HG02798 (cell line): ENCODE results near the gene TBP.

Experiments
- ATAC-seq: cut with Tn5 transposase; IDR thresholded peaks from one replicate; pipeline ENCODE4 v1.9.1; 2021; ENCODE audit warnings: mild to moderate bottlenecking; ENCODE audit not compliant: unreplicated experiment, poor library complexity

TBP gene

DNA sequence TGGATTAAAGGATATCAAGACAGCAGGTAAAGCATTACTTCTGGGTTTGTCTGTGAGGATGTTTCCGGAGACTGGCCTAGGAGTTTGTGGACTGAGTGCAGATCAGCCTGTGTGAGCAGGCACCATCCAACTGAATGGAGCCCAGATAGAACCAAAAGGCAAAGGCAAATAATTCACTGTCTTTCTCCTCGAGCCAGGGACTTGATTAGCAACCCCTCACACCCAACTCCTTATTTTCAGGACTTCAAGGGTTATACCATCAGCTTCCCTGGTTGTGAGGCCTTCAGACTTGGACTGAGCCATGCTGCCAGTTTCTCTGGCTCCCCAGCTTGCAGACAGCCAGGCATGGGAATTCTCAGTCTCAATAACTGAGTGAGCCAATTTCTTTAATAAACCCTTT is 20.4 kb upstream of the TBP start:
- no peak for ATAC-seq

DNA sequence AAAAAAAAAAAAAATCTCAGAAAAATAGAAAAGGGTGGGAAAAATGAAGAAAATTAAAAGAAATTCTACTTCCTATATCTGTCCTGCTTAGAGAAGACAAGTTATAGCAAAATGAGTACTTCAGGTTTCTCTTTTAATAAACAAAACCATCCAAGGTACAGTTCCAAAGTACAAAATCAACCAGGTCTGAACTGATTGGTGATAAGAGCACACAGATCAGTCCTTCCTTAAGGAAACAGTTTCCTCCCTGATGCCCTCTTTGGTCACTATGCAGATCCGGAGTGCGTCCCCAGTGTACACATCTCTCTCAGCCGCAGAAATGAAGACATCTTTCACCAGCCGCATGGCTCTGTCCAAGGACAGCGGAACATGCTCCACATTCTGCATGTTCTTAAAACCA is 19.2 kb upstream of the TBP start:
- no peak for ATAC-seq

DNA sequence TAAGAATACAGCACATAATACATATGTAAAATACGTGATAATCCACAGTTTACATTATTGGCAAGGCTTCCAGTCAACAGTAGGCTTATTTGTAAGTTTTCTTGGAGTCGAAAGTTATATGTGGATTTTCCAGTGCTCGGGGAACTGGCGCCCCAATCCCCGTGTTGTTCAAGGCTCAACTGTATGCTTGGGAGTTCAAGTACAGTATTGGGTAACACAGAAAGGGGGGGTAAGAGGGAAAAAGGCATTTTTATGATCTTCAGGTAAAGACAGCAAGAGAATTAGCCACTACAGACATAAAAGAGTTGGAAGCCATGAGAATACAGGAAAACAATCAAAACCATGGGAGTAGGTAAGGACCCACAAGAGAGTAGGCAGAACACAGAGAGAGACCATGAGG is 17.5 kb upstream of the TBP start:
- no peak for ATAC-seq

DNA sequence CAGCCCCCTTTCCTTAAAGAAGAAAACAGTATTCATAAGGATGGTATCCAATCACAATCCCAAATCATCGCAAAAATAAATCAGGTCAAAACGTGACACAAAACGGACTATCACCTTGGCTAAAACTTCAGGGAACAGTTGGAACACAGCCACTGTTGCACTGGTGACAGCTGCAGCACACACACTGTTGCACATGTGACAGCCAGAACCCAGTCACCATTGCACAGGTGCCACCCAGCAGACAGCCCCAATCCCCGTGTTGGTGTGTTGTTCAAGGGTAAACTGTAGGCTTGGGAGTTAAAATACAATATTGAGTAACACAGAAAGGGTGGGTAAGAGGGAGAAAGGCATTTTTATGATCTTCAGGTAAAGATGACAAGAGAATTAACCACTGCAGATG is 16.8 kb upstream of the TBP start:
- no peak for ATAC-seq

GRCh38 chr6:170542031-170542719 is 12.0 kb upstream of the TBP start:
- no peak for ATAC-seq

- no peak for ATAC-seq
Measured at GRCh38 chr6:170545405-170545804, 8.8 kb upstream of the TBP start.

- peak; percentile 63 for ATAC-seq
Measured at GRCh38 chr6:170552765-170553533, 1.2 kb upstream of the TBP start, which contains the start of gene PSMB1. TSS of gene PSMB1 (minus strand) at chr6:170553307. CDS start at chr6:170553242, 65 bp downstream.

DNA sequence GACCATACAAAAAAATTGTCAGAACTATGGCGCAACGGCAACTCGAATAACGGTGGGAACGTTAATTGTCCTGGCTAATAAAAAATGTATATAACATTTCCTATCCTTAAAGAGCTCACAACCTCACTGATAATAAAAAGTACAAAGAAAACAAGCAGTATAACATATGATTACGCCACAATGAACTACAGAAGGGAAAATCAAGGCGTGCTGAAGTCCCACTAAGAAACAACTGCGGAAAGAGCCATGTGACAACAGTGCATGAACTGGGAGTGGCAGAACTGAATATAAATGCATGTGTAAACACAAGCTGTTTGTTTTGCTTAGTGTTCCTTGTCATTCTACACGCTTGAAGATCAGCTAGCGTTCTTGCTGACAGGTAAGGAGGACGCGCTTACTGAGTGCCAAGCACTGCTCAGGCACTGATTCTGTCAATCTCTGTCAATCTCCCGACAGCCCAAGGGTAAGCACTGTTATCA is 596 bp upstream of the TBP start:
- ATAC-seq = peak; percentile 32

- ATAC-seq = no peak
Measured at GRCh38 chr6:170554796-170555137, 598 bp downstream of the TBP start.

GRCh38 chr6:170555305-170555704 is 1.1 kb downstream of the TBP start:
- no peak for ATAC-seq

DNA sequence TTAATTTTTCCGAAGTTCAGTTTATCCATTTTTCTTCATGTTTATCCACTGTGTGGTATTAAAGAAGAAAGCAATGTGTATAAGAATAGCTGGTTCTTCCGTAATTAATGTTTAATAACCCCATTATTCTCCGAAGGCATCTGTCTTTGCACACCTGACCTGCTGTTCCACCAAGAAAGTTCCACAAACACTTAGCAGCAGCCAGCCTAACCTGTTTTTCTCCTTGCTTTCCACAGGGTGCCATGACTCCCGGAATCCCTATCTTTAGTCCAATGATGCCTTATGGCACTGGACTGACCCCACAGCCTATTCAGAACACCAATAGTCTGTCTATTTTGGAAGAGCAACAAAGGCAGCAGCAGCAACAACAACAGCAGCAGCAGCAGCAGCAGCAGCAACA is 7.4 kb downstream of the TBP start:
- no peak for ATAC-seq

GRCh38 chr6:170564936-170565530 is 10.9 kb downstream of the TBP start:
- ATAC-seq = no peak

- ATAC-seq = no peak
Measured at GRCh38 chr6:170572704-170573466, 18.7 kb downstream of the TBP start.

DNA sequence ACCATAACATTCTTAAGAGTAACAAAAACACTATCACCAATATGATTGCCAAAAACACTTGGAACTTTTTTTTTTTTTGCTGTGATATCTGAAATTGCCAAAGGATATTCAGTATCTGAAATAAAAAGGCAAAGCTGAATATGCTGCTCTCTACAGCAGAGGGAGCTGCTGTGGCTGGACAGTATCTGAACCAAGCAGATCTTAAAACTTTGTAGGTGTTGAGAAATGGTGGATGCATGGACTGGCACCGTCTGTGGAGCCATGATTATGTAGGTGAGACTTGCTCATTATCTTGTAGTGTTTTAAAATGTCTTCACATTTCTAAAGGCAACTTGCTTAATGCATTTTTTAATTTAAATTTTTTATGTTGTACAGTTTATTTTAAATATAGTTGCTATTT is 21.1 kb downstream of the TBP start:
- ATAC-seq = no peak

DNA sequence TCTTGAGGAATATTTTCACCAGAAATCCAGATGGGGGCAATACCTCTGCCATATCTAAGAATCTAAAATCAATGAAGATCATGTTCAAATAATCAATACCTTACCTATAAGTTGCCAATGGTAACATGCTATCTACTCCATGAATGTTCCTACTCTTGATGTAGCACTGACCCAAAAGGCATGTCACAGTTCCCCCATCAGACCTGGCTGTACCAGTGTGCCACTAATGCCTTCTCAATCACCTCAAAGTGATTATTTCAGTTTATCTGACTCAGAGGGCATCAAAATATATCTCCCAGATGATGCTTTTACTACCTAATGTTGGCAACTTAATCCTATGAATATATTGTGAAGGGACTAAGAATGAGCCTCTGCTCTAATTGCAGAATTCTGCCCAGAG is 24.7 kb downstream of the TBP start:
- ATAC-seq = no peak

GRCh38 chr6:170583756-170584180 is 29.6 kb downstream of the TBP start:
- no peak for ATAC-seq

DNA sequence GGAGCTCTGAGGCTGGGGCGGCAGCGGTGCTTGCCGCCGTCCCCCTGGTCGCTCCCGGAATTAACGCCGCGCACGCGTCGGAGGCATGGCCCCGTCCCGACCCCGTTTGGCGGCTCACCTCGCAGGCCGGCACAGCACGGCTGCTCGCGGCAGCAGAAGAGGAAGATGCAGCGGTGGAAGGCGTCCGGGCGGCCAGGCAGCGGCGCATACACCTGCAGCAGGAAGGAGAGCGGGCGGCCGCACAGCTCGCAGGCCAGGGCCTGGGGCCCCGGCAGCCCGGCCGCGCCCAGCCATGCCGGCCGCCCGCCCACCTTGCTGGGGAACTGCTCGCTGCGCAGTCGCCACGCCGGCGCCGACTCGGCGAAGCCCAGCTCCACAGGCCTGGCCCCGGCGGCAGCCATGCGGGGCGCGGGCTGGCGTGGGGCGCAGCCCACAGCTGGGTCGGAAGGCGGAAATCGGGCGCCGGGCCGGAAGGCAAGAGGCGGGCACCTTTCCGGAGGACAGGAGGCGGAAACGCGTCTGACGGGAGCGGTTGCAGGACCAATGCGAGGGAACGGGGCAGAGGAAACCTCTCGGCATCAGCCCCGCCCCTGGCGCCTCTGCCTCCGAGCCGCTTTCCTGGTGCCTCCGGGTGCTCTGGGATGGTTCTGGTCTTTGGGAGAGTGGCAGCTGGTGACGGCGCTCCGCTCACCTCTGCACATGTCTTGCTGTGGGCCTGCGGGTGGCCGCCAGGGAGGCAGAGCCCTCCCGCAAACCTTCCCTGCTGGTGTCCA is 30.2 kb downstream of the TBP start, which contains the start of gene PDCD2:
Gene PDCD2, minus strand, starts transcription at position 457 of the 773 bp plus-strand sequence. Its CDS starts 56 bp downstream, at position 401.
- ATAC-seq = peak; percentile 98

DNA sequence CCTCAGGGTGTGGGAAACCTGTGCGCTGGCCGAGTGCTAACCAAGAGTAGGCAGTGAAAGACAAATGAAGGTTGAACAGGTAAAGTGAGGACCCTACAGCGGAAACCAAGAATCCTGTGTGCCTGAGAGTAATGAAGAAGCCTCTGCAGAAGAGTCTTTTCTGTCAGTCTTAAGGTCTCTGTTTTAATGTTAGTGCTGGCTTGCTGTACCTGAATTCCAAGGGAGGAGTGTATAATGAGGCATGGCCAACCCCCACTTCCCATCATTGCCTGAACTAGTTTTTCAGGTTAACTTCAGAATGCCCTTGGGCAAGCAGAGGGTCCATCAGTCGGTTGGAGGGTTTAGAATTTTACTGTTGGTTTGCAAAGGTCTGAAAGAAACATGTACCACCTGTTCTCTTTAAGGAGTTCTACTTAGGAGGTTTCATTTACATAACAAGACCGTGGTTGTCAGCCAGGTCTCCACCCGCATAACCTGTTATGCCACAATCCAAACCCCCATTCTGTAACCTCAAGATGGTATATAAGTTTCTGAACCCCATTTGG is 30.9 kb downstream of the TBP start:
- ATAC-seq = peak; percentile 34

DNA sequence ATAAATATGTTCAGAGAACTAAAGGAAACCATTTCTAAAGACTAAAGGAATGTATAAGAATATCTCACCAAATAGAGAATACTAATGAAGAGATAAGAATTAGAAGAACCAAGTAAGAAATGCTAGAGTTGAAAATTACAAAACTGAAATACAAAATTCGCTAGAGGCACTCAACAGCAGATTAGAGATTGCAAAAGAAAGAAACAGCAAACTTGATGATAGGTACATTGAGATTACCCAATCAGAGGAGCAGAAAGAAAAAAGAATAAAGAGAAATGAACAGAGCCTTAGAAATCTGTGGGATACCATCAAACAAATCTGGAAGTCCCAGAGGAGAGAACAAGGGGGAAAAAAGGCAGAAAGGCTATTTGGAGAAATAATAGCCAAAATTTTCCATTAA is 36.6 kb downstream of the TBP start:
- ATAC-seq = no peak

DNA sequence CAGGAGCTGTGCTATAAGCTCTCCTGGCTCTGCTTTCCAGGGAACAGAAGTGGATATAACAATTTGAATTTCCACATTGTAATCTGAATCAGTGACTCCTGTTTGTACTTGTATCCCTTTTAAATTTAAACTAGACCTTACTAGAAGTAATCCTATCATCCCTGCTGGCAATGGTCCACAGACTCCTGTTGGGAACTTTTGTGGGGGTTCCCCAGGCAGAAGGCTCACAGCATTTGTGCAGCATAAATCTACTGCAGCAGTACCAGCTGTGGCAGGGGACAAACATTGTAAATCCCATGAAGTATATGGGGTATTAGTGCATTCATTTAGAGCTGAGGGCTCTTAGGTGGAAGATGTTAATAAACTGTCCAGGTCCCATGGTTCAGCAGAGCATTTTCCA is 42.3 kb downstream of the TBP start:
- ATAC-seq = no peak
